ENCODE data around the gene GADD45G. TPM values are rescaled to one million over a fixed set of nuclear protein-coding genes. Genes with fewer than 3 reads are reported as not detected.
A peak's percentile ranks its signal among the peaks of the same experiment; 100 is the strongest.

GADD45G gene
- total RNA-seq, 1 donor from 2014 or later = 48.9 TPM

DNA sequence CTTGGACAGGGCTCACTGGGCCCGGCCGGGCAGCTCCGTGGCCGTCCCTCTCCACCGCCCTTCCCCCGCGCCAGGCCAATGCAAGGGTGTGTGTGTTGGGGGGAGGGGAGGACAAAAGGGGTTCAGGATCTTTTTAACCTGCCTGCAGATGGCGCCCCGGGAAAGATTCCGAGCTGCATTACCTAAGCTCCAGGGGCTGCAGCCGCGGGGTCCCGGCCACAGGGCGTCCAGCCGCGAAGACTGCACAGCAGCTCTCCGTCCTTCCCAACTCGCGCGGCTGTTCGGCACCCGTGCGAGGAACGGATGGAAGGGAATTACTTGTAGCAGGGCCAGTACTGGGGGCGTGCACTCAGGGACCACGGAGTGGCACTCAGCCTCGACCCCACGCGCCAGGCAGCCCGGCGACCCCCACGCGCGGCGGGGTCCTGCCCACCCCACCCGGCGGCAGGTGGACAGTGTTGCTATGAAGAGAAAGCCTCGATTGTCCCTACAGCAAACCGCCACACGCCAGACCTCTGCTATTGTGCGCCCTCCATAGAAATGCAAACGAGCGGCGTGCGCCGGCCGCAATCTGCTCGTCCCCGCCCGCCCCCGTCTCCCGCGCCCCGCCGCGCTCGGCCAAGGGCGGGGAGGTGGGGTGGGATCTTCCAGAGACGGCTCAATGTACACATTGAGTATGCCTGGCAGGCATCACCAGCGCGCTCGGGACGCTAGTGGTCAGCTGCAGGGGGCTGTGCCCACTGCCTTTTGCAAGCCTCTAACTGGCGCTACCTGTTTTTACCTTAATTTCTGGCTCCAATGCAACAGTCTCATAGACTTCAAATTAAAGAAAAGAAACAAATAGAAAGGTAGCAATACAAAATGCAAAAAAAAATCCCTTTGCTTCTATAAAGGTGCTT lies 796 bp upstream of the GADD45G start:
- ATAC-seq (ENCODE audit: poor library complexity) = peak; percentile 63
- DNase-seq = peak; percentile 86
- intact Hi-C loops (cut with DNase I) = loop anchor here (2.0 to 10.0 kb wide), 5 partner anchors 151 to 497 kb away; no protein-coding TSS in a partner anchor

GRCh38 chr9:89605465-89606048 lies 745 bp downstream of the GADD45G start:
- ATAC-seq (ENCODE audit: poor library complexity) (peak; percentile 40), DNase-seq (peak; percentile 81)
- intact Hi-C loops (cut with DNase I) = loop anchor here (10.0 kb wide), 4 partner anchors 149 to 389 kb away; no protein-coding TSS in a partner anchor

DNA sequence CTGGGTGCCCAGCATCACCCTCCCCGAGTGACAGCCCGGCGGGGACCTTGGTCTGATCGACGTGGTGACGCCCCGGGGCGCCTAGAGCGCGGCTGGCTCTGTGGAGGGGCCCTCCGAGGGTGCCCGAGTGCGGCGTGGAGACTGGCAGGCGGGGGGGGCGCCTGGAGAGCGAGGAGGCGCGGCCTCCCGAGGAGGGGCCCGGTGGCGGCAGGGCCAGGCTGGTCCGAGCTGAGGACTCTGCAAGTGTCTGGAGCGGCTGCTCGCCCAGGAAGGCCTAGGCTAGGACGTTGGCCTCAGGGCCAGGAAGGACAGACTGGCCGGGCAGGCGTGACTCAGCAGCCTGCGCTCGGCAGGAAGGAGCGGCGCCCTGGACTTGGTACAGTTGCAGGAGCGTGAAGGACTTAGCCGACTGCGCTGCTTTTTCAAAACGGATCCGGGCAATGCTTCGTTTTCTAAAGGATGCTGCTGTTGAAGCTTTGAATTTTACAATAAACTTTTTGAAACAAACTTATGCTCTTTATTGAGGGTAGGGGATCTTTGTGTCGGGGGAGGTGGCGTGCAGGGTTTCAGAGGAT lies 1.3 kb downstream of the GADD45G start:
- peak; percentile 57 for ATAC-seq (ENCODE audit: poor library complexity)

GRCh38 chr9:89606624-89607311 lies 2.0 kb downstream of the GADD45G start:
- DNase-seq (peak; percentile 67), ATAC-seq (ENCODE audit: poor library complexity) (peak; percentile 5)
- intact Hi-C loops (cut with DNase I) = loop anchor here (10.0 kb wide), 4 partner anchors 148 to 388 kb away; no protein-coding TSS in a partner anchor

More for the DNA sequence above, 1.3 kb downstream of the GADD45G start:
- peak; percentile 89 for DNase-seq
- intact Hi-C loops (cut with DNase I) = loop anchor here (10.0 kb wide), 4 partner anchors 149 to 389 kb away; no protein-coding TSS in a partner anchor

DNA sequence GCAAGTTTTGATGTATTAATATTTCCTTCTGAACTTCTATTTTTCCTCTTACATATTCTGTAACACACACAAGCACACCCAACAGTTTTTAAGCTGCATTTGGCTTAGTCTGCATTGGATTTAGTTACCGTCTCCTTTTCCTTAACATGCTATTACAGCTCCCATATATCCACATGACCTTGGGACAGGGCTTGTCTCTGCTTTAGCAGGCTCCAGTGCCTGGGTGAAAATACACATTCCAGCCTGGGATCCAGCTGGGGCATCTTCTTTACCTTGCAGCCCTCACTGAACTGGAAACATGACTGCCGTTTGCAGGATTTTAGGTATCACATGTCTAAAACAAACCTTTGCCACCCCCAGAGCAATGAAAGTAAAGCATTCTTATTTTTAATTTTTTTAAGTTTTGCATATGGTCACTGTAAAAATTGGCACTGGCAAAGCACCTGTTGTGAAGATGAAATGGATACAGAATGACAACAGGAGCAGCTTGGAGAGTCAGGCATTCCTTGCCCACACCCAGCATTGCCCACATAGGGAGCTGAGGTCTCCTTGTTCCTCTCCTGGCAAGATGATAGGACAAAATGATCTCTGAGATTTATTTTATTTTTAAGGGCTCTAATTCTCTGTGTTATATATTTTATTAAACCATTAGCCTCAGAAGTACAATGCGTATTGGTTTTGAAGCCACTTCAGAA lies 4.0 kb downstream of the GADD45G start:
- DNase-seq (no peak), ATAC-seq (ENCODE audit: poor library complexity) (no peak)
- intact Hi-C loops (cut with DNase I) = loop anchor here (10.0 kb wide), 4 partner anchors 146 to 386 kb away; no protein-coding TSS in a partner anchor

DNA sequence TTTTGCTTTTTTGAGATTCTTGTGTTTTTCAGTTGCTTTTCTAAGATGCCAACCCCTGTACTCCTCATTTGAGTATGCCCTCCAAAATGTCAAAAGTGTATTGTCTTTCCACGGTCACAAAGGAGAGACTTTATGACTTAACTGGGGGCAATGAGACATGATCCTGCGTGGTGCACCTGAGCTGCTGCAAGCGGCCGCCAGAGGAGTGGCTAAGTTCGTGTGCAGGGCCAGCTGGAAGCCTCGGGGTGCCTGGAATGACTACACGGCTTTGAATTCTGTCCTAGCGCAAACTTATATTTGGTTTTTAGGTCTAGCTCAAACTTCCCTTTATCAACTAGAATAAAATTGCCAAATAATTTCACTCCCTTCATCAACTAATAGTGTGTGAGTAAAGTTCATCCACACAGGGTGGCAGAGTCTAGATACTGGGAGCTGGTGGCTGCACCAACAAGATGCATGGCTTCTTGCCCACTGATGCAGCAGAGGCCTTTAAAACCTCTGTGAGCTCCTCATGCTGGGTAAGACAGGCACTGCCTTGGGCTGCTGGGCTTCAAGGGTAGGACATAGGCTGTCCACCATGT lies 4.7 kb downstream of the GADD45G start:
- DNase-seq = no peak
- intact Hi-C loops (cut with DNase I) = loop anchor here (10.0 kb wide), 4 partner anchors 145 to 385 kb away; no protein-coding TSS in a partner anchor
- ATAC-seq (ENCODE audit: poor library complexity) = no peak

- DNase-seq (no peak), ATAC-seq (ENCODE audit: poor library complexity) (no peak)
- intact Hi-C loops (cut with DNase I) = no loop called here
Observed at GRCh38 chr9:89610391-89610925, 5.6 kb downstream of the GADD45G start.

- no peak for ATAC-seq (ENCODE audit: poor library complexity)
- no peak for DNase-seq
- intact Hi-C loops (cut with DNase I) = no loop called here
Observed at GRCh38 chr9:89611425-89611824, 6.6 kb downstream of the GADD45G start.

DNA sequence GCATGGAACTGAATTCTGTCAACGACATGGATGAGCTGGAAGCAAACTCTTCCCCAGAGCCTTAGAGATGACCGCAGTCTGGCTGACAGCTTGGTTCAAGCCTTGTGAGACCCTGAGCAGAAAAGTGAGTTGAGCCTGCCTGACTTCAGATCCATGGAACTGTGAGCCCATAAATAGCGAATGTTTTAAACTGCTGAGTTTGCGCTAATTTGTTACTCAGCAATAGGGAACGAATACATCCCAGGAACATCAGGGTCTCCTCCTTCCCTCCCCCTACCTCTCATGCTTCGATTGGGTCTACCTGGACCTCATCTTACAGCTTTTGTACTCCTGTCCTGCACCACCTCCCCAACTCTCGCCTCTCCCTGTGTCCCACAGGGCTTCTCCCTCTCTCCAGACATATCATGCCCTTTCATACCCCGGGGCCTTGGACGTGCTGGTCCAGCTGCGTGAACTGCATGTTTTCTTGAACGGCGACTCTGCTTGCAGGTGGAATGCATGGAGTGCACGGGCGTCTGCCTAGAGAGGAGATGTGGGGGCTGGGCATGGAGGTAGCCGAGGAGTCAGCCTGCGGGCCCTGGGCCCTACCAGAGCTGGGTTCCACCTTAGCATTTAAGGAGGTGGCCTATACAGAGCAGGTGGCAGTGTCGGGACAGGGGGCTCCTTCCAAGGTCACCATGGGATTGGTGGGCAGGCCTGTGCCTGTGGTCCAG lies 7.9 kb downstream of the GADD45G start:
- ATAC-seq (ENCODE audit: poor library complexity) = no peak
- intact Hi-C loops (cut with DNase I) = no loop called here
- no peak for DNase-seq

- no peak for ATAC-seq (ENCODE audit: poor library complexity)
- no peak for DNase-seq
- intact Hi-C loops (cut with DNase I) = no loop called here
Observed at GRCh38 chr9:89613912-89614892, 9.4 kb downstream of the GADD45G start.

DNA sequence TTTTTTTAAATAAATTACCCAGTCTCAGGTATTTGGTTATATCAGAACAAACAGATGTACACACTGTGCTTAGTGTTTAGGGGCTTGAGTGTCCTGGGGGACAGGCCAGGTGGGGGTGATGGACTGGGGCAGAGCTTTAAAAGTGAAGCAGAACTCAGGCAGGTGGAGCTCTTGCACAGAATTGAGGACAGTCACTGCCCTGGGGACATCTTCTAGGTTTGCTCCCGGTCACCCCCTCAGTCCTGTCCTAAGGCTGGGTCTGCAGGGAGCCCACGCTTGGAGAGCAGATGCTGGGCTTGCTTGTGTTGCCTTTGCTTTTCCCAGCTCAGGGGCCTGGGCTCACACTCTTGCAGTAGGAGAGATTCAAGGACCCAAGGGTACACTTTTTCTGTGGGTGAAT lies 10.8 kb downstream of the GADD45G start:
- intact Hi-C loops (cut with DNase I) = no loop called here
- DNase-seq (no peak), ATAC-seq (ENCODE audit: poor library complexity) (no peak)

GRCh38 chr9:89616411-89616810 lies 11.6 kb downstream of the GADD45G start:
- ATAC-seq (ENCODE audit: poor library complexity) (no peak), DNase-seq (no peak)
- intact Hi-C loops (cut with DNase I) = no loop called here

GRCh38 chr9:89617978-89618377 lies 13.2 kb downstream of the GADD45G start:
- DNase-seq (no peak), ATAC-seq (ENCODE audit: poor library complexity) (peak; percentile 62)
- intact Hi-C loops (cut with DNase I) = no loop called here

DNA sequence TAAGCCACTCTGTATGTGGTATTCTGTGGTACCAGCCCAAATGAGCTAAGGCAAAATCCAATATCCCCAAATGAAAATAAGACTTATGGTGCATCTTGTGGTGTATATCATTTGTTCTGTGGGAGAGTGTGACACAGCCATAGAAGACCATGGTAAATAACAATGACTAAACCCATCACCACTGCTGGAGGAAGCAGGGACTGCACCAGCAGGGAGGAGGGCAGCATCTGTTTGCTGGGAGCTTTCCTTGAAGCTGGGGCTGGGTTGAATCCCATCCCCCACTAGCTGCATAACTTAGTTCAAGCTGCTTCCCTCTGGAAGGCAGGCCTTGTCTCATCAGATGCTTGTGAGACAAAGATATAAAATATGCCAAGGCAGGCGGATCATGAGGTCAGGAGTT lies 14.2 kb downstream of the GADD45G start:
- intact Hi-C loops (cut with DNase I) = no loop called here
- DNase-seq (no peak), ATAC-seq (ENCODE audit: poor library complexity) (no peak)

DNA sequence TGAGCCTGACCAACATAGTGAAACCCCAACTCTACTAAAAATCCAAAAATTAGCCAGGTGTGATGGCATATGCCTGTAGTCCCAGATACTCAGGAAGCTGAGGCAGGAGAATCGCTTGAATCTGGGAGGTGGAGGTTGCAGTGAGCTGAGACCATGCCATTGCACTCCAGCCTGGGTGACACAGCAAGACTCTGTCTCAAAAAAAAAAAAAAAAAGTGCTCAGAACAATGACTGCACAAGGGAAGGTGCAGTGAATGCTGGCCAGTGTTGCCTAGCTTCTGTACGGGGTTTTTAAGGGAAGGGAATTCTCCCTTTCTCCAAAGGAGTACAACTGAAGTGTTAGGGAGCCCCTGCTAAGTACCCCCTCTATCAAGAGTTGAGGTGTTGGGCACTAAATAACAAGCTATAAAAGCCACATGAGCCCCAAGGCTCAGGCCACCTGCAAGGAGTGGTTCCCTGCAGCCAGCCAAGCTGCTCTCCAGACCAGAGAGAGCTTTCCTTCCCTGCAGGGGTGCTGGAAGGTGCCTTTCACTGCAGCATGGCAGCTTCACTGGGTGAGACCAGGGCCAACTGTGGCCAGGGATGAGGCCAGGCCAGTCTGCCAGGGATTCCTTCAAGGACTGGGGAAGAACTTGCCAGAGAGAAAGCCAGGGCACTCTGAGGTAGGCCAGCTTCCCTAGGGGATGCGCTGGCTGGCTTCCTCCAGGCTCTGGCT lies 14.8 kb downstream of the GADD45G start:
- DNase-seq (no peak), ATAC-seq (ENCODE audit: poor library complexity) (no peak)
- intact Hi-C loops (cut with DNase I) = no loop called here

All from Right ventricle myocardium superior (tissue), 1 donor.